GM19193 (cell line): Measurements from ENCODE around the gene SESN3.

Experiments used
- POLR2A ChIP-seq: IDR thresholded peaks from 4 replicates; pipeline ENCODE4 v1.6.1; 2011; ENCODE audit not compliant: insufficient read depth, insufficient read length; ENCODE audit errors: extremely low read depth

Gene SESN3

DNA sequence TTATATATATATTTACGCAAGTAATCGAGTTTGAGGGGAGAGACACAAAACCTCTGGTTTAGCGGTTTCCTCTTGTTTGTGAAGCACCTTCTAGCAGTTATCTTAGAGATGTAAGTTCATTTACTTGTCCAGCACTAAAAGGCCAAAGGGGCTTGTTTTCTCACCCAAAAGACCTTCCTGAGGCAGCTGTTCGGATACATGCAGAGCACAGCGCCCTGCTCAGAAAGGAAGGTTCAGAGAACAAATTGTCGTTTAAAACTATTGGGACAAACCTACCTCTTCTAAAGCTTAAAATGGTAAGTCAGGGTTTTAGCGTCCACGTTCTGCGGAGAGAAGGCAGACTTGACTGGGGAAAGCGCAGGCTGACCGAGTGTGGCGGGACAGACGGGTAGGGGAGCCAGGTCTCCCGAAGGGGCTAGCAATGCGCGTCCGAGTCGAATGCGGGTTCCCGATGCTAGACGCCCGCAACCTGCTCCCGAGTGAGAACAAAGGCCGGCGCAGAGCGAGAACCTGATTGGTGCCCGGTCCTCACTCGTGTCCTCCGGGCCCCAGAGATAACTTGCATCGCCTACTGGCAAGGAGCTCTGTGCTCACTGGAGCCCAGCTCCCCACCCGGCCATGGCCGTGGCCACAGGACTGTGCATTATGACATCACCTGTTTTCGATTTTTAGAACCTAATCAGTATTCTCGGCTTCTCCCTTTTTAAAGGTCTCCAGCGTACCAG, 1.0 kb upstream of the SESN3 start:
- TF ChIP-seq POLR2A = peak; percentile 54

DNA sequence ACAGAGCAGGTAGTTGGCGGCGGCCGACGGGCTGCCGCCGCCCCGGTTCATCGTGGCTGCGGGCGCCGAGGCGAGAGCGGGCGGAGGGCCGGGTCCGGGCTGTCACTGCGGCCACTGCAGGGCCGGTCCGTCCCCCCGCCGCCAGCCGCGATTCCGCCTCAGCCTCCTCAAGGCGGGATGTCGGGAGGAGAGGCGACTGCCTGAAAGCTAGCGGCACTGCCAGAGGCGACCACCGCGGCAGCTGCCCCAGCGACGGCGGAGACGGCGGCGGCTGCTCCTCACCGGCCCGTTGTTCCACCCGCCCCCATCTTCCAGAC, 234 bp downstream of the SESN3 start:
- no peak for TF ChIP-seq POLR2A

DNA sequence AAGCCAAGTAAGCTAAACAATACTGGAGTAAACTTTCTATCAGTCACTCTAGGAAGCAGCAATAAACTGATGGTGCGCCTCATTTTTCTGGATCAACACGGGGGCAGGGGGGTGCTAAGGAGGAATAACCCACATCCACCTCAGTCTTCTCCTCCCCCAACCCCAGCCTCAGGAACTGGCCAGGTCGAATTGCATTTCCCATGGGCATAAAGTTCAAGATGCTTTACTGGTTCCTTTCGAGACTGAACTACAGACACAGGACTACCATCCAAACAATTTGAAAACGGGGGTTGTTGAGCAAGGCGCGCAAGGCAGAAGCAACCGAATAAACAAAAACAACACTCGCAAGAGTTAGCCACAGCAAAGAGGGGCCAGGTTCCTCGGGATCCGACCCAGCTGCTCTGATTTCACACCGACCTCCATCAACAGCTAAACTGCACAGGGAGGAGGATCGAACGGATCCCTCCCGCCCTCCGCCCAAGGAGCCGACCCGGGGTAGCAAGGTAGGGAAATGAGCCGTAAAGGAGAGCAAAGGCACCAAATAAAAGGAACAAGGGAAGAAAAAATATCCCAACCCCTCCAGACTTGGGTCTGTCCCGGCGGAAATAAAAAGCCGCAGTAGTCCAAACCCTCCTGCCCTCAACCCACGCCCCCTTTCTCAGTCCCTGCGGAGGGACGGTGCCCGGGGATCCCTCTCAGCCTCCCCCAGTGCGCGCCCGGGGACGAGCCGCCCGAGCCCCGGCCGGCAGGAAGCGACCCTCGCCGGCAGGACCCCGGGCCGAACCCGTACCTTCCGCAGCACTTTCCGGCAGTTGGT, 801 bp downstream of the SESN3 start:
- TF ChIP-seq POLR2A = no peak

DNA sequence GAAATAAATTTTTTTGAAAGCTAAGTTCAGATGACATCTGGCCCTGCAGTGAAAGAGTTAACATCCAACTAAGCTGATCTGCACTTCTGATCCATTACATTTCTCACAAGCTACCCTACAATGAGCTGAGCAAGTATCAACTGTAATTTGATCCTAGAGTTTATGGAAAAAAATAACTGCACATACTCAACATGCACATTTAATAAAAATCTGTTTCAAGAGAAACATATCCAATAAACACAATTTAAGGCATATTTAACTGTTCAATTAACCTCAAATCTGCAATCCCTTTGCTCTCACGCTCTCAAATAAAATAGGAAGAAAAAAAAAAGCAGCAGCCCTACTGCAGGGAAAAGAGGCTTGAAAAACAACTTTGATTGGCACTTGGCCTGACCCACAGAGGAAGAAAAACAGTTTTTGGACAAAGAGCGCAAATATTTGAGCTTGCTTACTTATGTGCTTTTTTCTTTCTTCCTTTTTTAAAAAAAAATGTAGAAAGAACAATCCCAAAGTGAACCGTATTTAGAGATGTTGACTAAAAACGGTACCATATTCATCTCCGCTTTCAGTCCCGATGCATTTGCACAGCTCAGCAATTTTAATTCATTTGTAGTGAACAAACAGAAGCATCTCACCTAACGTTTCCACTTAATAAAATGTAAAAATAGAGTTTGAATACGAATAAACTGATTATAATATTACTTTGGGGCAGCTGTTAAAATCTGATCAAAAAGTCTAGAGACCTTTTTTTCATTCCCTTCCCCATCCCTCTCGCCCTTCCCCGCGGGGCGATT, 1.6 kb downstream of the SESN3 start:
- TF ChIP-seq POLR2A = no peak

DNA sequence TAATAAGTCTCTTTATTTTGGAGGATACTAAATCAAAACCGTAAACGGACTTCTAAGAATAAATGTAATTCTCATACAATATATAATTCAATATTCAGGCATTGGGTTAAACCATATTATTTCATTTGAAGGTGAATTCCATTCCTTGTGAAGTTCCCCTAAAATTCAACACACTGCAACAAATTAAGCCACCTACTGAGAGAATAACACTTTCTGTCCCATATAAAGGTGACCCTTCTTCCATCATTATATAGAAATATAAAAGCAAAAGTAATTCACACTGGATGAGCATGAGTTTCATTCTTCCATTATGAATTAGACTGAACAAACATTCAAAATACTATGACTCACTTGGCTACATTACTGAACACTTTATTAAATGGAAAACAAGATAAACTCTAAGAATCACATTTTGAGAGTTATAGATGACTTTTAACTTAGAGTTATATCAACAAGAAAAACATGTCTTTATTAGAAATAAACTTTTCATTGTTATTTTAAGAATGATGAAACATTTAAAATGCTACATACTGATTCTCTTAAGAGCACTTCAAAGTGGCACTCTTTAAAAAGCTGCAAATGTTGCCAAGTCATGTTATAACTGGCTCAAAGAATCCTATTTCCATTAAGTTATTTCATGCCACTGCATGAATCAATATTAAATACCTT, 2.8 kb downstream of the SESN3 start:
- no peak for TF ChIP-seq POLR2A

DNA sequence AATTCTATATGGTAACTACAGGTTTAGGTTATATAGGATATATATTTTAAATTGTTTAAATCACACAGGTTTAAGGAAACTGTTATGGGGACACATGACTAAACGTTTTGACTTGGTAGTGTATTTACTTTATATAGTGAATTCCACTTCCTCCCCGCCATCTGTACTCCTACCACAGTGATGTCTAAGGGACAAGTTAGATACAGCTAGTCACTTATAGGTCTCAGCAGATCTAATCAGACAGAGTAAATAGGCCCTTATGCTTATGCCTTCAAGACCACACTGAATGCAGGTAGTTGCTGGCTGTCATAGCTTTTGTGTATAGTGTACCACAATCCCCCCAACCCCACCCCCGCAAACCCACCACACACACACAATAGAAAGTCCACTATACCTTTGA, 8.2 kb downstream of the SESN3 start:
- TF ChIP-seq POLR2A = no peak

DNA sequence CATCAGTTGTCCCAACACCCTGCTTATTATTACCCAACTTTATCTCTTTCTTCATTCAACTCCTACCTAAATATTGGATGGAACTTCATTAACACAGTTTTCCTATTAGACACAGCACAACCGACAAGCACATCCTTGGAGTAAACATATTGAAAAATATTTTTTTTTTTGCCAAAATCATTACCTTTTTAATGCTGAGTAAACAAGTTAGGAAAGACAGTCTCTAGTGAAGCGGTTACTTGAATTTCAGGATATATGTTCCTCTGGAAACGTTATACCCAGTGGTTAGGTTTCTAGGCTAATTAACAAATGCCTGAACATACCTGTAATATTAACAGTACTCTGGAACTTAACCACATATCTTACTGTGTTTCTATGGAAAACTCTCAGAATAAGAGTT, 11.4 kb downstream of the SESN3 start:
- no peak for TF ChIP-seq POLR2A

DNA sequence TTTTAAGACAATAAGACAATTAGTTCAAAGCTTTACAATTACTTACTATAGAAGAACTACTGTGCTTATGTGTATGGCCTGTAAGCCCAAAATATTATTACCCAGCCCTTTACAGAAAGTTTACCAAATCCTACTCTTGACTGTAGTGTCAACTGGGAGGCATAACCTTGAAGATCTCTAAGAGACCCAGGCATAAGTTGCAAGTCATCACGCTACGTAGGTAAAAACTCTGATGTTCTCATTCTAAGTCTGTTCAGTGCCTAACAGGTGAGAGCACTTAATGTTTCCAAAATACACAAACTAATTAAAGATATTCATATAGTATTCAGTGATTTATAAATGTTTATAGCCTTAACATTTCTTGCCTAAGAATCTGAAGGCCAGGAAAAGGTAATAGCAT, 12.9 kb downstream of the SESN3 start:
- TF ChIP-seq POLR2A = no peak

DNA sequence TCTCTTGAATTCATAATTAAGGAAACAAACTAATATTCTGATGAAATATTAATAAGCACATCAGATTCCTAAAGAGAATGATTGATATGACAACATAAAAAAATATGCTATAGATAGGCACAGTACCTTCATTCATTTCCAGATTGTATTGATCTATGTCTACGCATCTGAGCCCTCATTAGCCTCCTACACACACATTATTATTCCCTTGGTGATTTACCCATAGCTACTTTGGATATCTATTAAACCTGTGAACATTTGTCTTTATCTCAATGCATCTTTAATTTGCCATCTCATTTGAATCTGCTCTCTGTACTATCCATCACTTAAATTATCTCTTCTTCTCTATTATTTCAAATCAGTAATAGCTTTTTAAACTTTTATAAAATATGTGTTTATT, 18.4 kb downstream of the SESN3 start:
- no peak for TF ChIP-seq POLR2A

DNA sequence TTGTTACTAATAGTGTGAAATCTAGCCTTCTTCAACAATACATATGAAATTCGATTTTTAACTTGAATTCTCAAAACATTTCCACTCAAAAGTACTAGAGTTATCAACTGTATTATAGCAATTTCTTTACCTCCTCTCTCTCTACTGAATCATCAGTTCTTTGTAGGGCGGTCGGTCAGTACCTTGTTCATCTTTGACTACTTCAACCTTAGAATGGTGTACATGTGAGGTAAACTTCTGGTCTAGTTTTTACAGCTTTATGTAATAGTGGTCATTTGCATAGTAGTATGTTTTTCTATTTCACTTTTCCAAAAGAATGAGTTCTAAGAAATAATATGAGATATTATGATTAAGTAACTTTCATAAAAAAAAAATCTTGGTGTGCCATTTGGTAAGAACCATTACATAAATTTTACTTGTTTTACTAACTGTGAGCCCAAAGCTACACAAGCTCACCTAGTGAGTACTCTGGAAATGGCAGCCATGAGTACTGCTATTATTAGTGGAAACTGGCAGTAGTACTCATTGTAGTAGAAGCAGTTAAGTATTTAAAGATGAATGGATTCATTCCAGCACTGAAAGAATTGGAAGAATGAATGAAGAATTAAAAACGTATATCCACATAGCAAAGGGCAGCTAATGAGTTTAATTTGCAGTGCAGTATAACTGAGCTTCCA, 30.1 kb downstream of the SESN3 start:
- no peak for TF ChIP-seq POLR2A

DNA sequence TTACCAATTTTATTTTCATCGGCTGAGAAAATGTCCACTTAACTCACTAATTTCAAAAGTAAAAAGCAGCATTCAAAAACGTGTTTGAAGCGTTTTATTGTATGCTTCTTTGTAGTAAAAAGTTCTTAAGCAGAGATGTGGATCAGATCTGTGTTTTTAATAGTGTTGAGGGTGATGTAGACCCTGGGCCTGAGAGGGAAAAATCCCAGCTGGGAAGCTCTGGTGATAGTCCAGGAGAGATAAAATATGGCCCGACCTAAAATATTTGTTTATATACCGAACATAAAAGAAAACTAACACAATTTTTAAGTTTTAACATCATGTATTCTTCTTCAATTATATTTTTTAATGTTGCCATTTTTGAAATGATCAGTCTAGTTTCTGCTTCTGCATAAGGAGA, 35.2 kb downstream of the SESN3 start:
- TF ChIP-seq POLR2A = no peak

DNA sequence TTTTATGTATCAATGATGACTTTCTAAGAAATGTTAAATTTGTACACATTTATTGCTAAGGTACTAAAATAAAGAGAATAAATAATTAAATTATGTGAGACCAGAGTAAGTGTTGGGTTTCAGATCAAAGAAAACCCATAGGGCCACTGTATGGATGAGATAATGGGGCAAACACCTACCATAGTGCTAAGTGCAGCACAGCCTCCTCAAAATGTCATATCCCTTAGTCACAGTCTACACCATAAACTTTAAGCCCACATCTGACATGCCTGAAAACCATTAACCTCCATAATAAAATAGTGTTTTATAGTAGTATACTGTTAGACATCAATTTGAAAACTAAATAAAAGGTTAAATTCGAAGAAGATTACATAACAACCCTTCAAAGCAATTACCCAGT, 37.5 kb downstream of the SESN3 start:
- no peak for TF ChIP-seq POLR2A

DNA sequence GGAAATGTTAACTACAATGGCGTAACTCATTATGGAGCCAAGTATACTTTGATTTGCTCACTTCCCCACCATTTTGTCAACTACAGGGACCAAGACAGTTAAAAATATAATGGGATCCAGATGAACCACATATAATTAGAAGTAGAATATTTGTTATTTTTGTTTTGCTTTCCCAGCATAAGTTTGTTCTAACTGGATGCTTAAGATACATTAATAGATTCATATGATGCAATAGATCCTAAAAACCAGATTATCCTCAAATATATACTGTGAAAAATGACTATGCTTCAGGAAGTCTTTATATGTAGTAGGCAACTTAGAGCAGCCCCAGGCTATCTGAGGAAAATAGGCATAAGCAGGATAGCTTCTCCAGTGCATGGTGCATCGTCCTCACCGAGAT, 38.3 kb downstream of the SESN3 start:
- TF ChIP-seq POLR2A = no peak

DNA sequence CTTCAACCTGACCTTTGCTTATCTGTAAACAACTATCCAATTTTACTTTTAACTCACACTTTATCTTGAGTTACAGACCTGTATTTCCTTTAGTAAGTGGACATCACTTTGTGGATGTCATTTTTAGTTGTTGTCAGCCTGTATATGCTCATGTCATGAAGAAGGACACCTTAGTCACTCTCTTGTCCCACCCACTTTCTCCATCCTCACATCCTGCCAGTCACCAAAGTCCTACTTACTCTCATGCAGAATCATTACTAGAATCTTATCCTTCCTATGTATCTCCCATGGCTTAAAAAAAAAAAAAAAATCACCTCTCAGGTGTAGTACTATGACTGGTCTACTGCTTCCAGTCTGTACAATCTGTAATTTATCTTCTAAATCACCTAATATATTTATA, 43.3 kb downstream of the SESN3 start:
- TF ChIP-seq POLR2A = no peak

DNA sequence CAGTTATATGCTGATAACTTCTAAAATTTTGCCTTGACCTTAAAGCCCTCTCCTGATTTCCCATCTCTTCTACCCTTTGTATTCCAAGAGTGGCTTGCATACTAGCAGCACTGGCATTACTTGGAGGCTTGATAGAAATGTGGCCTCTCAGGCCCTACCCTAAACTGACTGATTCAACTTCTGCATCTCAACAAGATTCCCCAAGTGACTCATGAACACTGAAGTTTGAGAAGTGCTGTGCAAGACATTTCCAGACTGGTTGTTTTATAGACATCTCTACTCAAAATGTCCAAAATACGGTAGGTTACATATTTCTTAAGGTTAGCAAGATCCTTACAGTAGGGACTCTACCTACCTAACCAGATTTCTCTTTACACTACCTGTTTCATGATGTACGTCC, 48.6 kb downstream of the SESN3 start:
- TF ChIP-seq POLR2A = no peak
